GM12878 (cell line): ENCODE results near the gene OR13G1. TPM values are rescaled to one million over a fixed set of nuclear protein-coding genes. Genes with fewer than 3 reads are reported as not detected.

Experiments
- ATAC-seq: fragments of 200-7000 bp; cut with Tn5 transposase; 3 replicates; pipeline ENCODE4 v1.9.1; 2020; ENCODE audit warnings: mild to moderate bottlenecking, moderate library complexity
- BruUV-seq: library from RNA; stranded (reverse); fragments of 400-500 nt; replicated peaks from 2 replicates; lab custom pipeline; 2021; lab: Mats Ljungman, UMichigan
- CTCF ChIA-PET: fragments of 300-600 bp; sonication (Branson Sonifier 250); formaldehyde crosslinking; extraction: SDS; loops from one replicate; lab custom pipeline; 2021; ENCODE audit warnings: inconsistent platforms; lab: Yijun Ruan, JAX
- POLR2A ChIA-PET: fragments of 350-600 bp; formaldehyde crosslinking; extraction: SDS; loops from one replicate; lab custom pipeline; 2021; ENCODE audit warnings: inconsistent platforms; lab: Charles Lee
- RAD21 ChIA-PET: fragments of 300-600 bp; sonication (Branson Sonifier 250); formaldehyde crosslinking; loops from one replicate; lab custom pipeline; 2023; ENCODE audit warnings: antibody characterized with exemption; ENCODE audit not compliant: unreplicated experiment; lab: Charles Lee
- SMC1A ChIA-PET: fragments of 300-600 bp; sonication (Branson Sonifier 250); formaldehyde crosslinking; loops from one replicate; lab custom pipeline; 2023; ENCODE audit not compliant: unreplicated experiment, uncharacterized antibody; lab: Charles Lee
- DNase-seq: peaks from one replicate; pipeline ENCODE4 v3.0.0-alpha.2; 2011; ENCODE audit warnings: low read depth, low spot score
- FAIRE-seq: peaks from 3 replicates; lab custom pipeline; 2011; peaks lifted over from hg19 to GRCh38; lab: Jason Lieb, UNC
- H2AFZ ChIP-seq: 2 replicates; pipeline ENCODE4 v1.6.0; 2011; ENCODE audit warnings: low read depth, low read length, control low read depth; ENCODE audit not compliant: control insufficient read depth
- H3K27ac ChIP-seq: 2 replicates; pipeline ENCODE4 v1.5.1; 2011; ENCODE audit warnings: control low read depth; ENCODE audit not compliant: control insufficient read depth, insufficient read depth
- H3K27me3 ChIP-seq, 2 experiments: replicated peaks in 1 of 2; 2 replicates each; pipeline versions ENCODE4 v1.6.0 to v1.6.1; 2011; ENCODE audit warnings: low read length in 1 of 2; ENCODE audit not compliant: control insufficient read depth in 2 of 2, insufficient read depth in 2 of 2
- H3K36me3 ChIP-seq, 2 experiments: 2 replicates each; pipeline ENCODE4 v1.5.1; 2011; ENCODE audit warnings: low read length in 1 of 2; ENCODE audit not compliant: control insufficient read depth in 2 of 2, insufficient read depth in 2 of 2
- H3K4me1 ChIP-seq: 2 replicates; pipeline ENCODE4 v1.6.1; 2011; ENCODE audit warnings: mild to moderate bottlenecking, low read length, moderate library complexity, mixed read lengths; ENCODE audit not compliant: control insufficient read depth, insufficient read depth
- H3K4me2 ChIP-seq: 2 replicates; pipeline ENCODE4 v1.6.0; 2011; ENCODE audit warnings: control low read depth; ENCODE audit not compliant: control insufficient read depth, insufficient read depth
- H3K4me3 ChIP-seq: fragments of 200-600 bp; sonication (generic); 2 replicates; pipeline ENCODE4 v1.5.1; 2016
- H3K79me2 ChIP-seq: 2 replicates; pipeline ENCODE4 v1.6.0; 2011; ENCODE audit warnings: low read length; ENCODE audit not compliant: control insufficient read depth, insufficient read depth
- H3K9ac ChIP-seq: 2 replicates; pipeline ENCODE4 v1.8.0; 2011; ENCODE audit warnings: low read length, control low read depth, mixed read lengths; ENCODE audit not compliant: control insufficient read depth, insufficient read depth
- H3K9me3 ChIP-seq: replicated peaks from 3 replicates; pipeline ENCODE4 v1.5.1; 2011; ENCODE audit warnings: mild to moderate bottlenecking, low read length; ENCODE audit not compliant: control insufficient read depth, insufficient read depth
- H4K20me1 ChIP-seq: 2 replicates; pipeline ENCODE4 v1.6.0; 2011; ENCODE audit not compliant: control insufficient read depth, insufficient read depth
- HSF1 ChIP-seq: fragments of 150-350 bp; IDR thresholded peaks from 2 replicates; pipeline ENCODE4 v1.6.1; 2014; ENCODE audit warnings: mild to moderate bottlenecking, low read depth, low read length
- IKZF2 ChIP-seq, 2 experiments: fragments of 450-650 bp; IDR thresholded peaks; 2 replicates each; pipeline ENCODE4 v1.6.1; 2017; ENCODE audit warnings: mild to moderate bottlenecking in 2 of 2, moderate library complexity in 2 of 2
- MYC ChIP-seq: IDR thresholded peaks from 2 replicates; pipeline ENCODE4 v1.6.1; 2011; ENCODE audit warnings: mild to moderate bottlenecking, low read length, moderate library complexity, inconsistent platforms; ENCODE audit not compliant: insufficient read depth, insufficient replicate concordance, insufficient read length, severe bottlenecking
- SPI1 ChIP-seq: IDR thresholded peaks from 2 replicates; pipeline ENCODE4 v1.6.1; 2011; ENCODE audit warnings: low read depth, mild to moderate bottlenecking, low read length, moderate library complexity, borderline replicate concordance; ENCODE audit not compliant: insufficient read depth
- WGBS: methylation state at CpG from one replicate; pipeline ENCODE4 v1.1.6; 2016; ENCODE audit warnings: low lambda C conversion rate; ENCODE audit not compliant: insufficient replicate concordance, insufficient coverage; ENCODE audit errors: missing lambda C conversion rate; 5-methylcytosine and 5-hydroxymethylcytosine counted together
- in situ Hi-C: fragments of 300-500 bp; cut with MboI; formaldehyde crosslinking; loops from 9 replicates; pipeline ENCODE4 v1.14.3; 2018; ENCODE audit warnings: mixed read lengths
- intact Hi-C: fragments of 100-400 bp; cut with micrococcal nuclease; formaldehyde crosslinking; loops from one replicate; pipeline ENCODE4 v1.14.2; 2022; ENCODE audit not compliant: unreplicated experiment
- polyA plus RNA-seq, 11 experiments: library from polyadenylated mRNA; depleted of rRNA in 4 of 11; unstranded in 6 of 11; stranded (reverse) in 5 of 11; fragments of >200 nt; fragmentation: Nextera tagmentation in 4 of 11; fragmentation: Illumina TruSeq in 1 of 11; extraction: Ambion mirVana in 4 of 11; extraction: Trizol in 1 of 11; gene quantifications; 1 replicate in 1 of 11; 2 replicates in 10 of 11; pipeline versions ENCODE4 v1.2.1 to v1.2.3, GENCODE V29; 2011 to 2016; ENCODE audit warnings: inconsistent platforms in 2 of 11, missing spikeins in 2 of 11, low read depth in 1 of 11
- total RNA-seq, 4 experiments: library from RNA; depleted of rRNA in 3 of 4; stranded (reverse); fragments of >200 nt in 3 of 4; fragmentation: Illumina TruSeq in 1 of 4; extraction: Trizol in 1 of 4; gene quantifications; 2 replicates each; pipeline versions ENCODE4 v1.2.1 to v1.2.3, GENCODE V29; 2013 to 2021

The OR13G1 gene
- total and polyA plus RNA-seq, 10 of the 15 experiments (the other 5 are each of a cell fraction or from before 2014, with no cell fraction given), result not detected

GRCh38 chr1:247647864-247648263 is 31.7 kb downstream of the OR13G1 start:
- H3K4me1 ChIP-seq, result no peaks in the 10 kb centered on the region
- no peaks in the 10 kb centered on the region for H4K20me1 ChIP-seq
- no peak for DNase-seq
- in situ Hi-C loops, result no loop called here
- SMC1A ChIA-PET, result interaction anchor here (1.6 kb wide), 1 partner anchor 16 kb away, joined by 5 read pairs; no protein-coding TSS in a partner anchor
- H3K79me2 ChIP-seq, result no peaks in the 10 kb centered on the region
- H3K9ac ChIP-seq, result no peak overlapping the region
- no TSS peak for BruUV-seq
- no peaks in the 10 kb centered on the region for H3K36me3 ChIP-seq
- POLR2A ChIA-PET, result no interaction called here
- RAD21 ChIA-PET, result no interaction called here
- H3K9me3 ChIP-seq, result no peaks in the 10 kb centered on the region
- CTCF ChIA-PET, result interaction anchor here (0.7 kb wide), 1 partner anchor 27 kb away, joined by 3 read pairs; no protein-coding TSS in a partner anchor
- no peak for TF ChIP-seq HSF1
- no peak for TF ChIP-seq IKZF2 (IDR thresholded peaks at IDR 0.05)
- TF ChIP-seq, all 136 proteins: peak for 0
- FAIRE-seq, result no peak
- WGBS, result 3% methylated on average over 2 of the region's 2 CpGs
- H2AFZ ChIP-seq, result no peak overlapping the region
- H3K4me3 ChIP-seq, result no peak overlapping the region
- H3K4me2 ChIP-seq, result no peak overlapping the region
- intact Hi-C loops, result no loop called here
- ATAC-seq, result no peak
- H3K27me3 ChIP-seq, result no peaks in the 10 kb centered on the region
- no peak overlapping the region for H3K27ac ChIP-seq

GRCh38 chr1:247646867-247647266 is 32.7 kb downstream of the OR13G1 start:
- no peaks in the 10 kb centered on the region for H3K27me3 ChIP-seq
- ATAC-seq (no peak; the same call in 2 of the 3 replicates), FAIRE-seq (no peak), DNase-seq (no peak)
- POLR2A ChIA-PET, result no interaction called here
- H3K4me1 ChIP-seq, result no peaks in the 10 kb centered on the region
- CTCF ChIA-PET, result interaction anchor here (1.1 kb wide), 1 partner anchor 11 kb away, joined by 3 read pairs; no protein-coding TSS in a partner anchor
- H3K9ac ChIP-seq, result no peak overlapping the region
- intact Hi-C loops, result no loop called here
- H3K27ac ChIP-seq, result no peak overlapping the region
- in situ Hi-C loops, result no loop called here
- BruUV-seq, result no TSS peak
- SMC1A ChIA-PET, result no interaction called here
- WGBS, result 23% methylated on average over 4 of the region's 4 CpGs
- H3K4me2 ChIP-seq, result no peak overlapping the region
- TF ChIP-seq HSF1 (no peak), SPI1 (peak; percentile 36; the same call in 1 of the 2 replicates), MYC (no peak)
- RAD21 ChIA-PET, result no interaction called here
- H3K9me3 ChIP-seq, result no peaks in the 10 kb centered on the region
- H3K4me3 ChIP-seq, result no peak overlapping the region
- H2AFZ ChIP-seq, result no peak overlapping the region
- H4K20me1 ChIP-seq, result no peaks in the 10 kb centered on the region
- no peaks in the 10 kb centered on the region for H3K36me3 ChIP-seq
- no peaks in the 10 kb centered on the region for H3K79me2 ChIP-seq
